NCI-H146 (cell line): Measurements from ENCODE around the gene GSPT1.
A peak's percentile ranks its signal among the peaks of the same experiment; 100 is the strongest.
"Not testable (repeated sequence)": the region's sequence is repeated elsewhere in the genome, so short reads cannot be mapped to it uniquely, and the experiment has no call there.

Source experiments
- DNase-seq: peaks from one replicate; lab custom pipeline; 2025; lab: John Stamatoyannopoulos, UW

GSPT1 gene

GRCh38 chr16:11915644-11916523, at the start of gene GSPT1:
TSS of gene GSPT1 (minus strand) at chr16:11915956. CDS start at chr16:11915720, 236 bp downstream.
- DNase-seq = peak; percentile 99

- DNase-seq = no peak
Measured at GRCh38 chr16:11964761-11965551, 49.2 kb upstream of the GSPT1 start, which contains the start of gene TNFRSF17. TSS of gene TNFRSF17 (plus strand) at chr16:11965210. CDS start at chr16:11965325, 115 bp downstream.

GRCh38 chr16:11963706-11964105, 48.0 kb upstream of the GSPT1 start:
- no peak for DNase-seq

- not testable (repeated sequence) for DNase-seq
Measured at GRCh38 chr16:11962978-11963377, 47.2 kb upstream of the GSPT1 start.

- DNase-seq = not testable (repeated sequence)
Measured at GRCh38 chr16:11962457-11962856, 46.7 kb upstream of the GSPT1 start.

- DNase-seq = no peak
Measured at GRCh38 chr16:11957591-11958395, 42.0 kb upstream of the GSPT1 start.

- DNase-seq = no peak
Measured at GRCh38 chr16:11956558-11956957, 40.8 kb upstream of the GSPT1 start.

- DNase-seq = no peak
Measured at GRCh38 chr16:11955713-11956123, 40.0 kb upstream of the GSPT1 start.

- not testable (repeated sequence) for DNase-seq
Measured at GRCh38 chr16:11953576-11953975, 37.8 kb upstream of the GSPT1 start.

- DNase-seq = no peak
Measured at GRCh38 chr16:11950388-11950787, 34.6 kb upstream of the GSPT1 start.

GRCh38 chr16:11949527-11949926, 33.8 kb upstream of the GSPT1 start:
- DNase-seq = peak; percentile 69

GRCh38 chr16:11948819-11949218, 33.1 kb upstream of the GSPT1 start:
- DNase-seq = no peak

- no peak for DNase-seq
Measured at GRCh38 chr16:11946433-11946832, 30.7 kb upstream of the GSPT1 start.

GRCh38 chr16:11941945-11942344, 26.2 kb upstream of the GSPT1 start, which contains the start of gene NPIPB2:
TSS of gene NPIPB2 (minus strand) at chr16:11942045. CDS start at chr16:11942045, 0 bp downstream.
- not testable (repeated sequence) for DNase-seq

GRCh38 chr16:11927350-11927749, 11.6 kb upstream of the GSPT1 start:
- not testable (repeated sequence) for DNase-seq

GRCh38 chr16:11924046-11924445, 8.3 kb upstream of the GSPT1 start:
- DNase-seq = not testable (repeated sequence)

GRCh38 chr16:11916524-11917285, 949 bp upstream of the GSPT1 start:
- peak; percentile 85 for DNase-seq

- peak; percentile 65 for DNase-seq
Measured at GRCh38 chr16:11915114-11915643, 577 bp downstream of the GSPT1 start.

GRCh38 chr16:11914210-11915113, 1.3 kb downstream of the GSPT1 start:
- DNase-seq = peak; percentile 50
